ENCODE measurements around the gene LBHD2. TPM values are rescaled to one million over a fixed set of nuclear protein-coding genes. Genes with fewer than 3 reads are reported as not detected.

The LBHD2 gene
- total and polyA plus RNA-seq, 4 donors: not detected

DNA sequence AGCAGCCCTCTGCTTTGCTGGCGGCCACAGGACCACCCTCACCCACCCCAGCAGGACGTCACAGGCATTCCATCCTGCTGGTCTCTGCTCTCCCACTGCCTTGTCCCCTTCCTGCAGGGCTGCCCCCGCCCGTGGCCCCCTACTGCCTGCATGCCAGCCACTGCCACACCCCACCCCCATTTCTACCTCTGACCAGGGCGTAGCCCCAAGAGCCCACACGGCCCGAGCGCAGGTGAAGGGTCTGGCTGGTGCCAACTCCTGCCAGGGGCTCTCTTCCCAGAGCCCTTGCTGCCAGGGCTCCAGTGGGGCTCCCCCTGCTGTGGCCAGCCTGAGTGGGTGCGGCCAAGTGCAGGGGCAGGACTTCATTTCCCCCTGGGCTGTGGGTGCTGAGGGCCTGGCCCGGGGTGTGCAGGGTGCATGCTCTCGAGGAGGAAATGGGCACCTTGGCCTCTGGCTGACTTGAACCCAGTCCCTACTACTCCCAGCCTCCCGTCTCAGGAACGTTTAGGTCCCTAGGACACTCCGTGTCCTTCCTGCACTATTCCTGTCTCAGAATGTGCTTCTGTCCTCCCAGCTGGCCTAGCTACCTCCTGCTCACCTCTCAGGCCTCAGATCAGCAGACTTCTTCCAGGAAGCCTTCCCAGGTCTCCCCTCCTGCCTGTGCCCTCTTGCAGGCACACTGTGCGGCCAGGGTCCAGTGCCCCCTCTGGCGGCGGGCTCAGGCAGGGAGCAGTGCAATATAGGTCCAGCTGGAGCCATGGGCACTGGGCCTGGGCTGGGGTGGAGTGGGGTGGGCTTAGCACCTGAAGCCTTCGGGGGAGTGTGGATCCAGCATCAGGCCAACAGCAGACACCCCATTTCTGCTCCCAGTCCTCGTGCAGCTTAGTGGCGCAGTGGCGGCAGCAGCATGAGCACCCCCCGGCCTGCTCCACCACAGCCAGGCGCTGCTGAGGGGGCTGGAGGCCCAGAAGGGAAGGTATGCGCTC, 1.4 kb downstream of the LBHD2 start:
- Histone ChIP-seq H3K4me1 (ENCODE audit: control insufficient read depth in 1 of 2, insufficient read depth in 2 of 2, low read length in 2 of 2) (no peaks in the 10 kb centered on the region), H3K9me3 (ENCODE audit: control insufficient read depth, low read length) (no peaks in the 10 kb centered on the region), H3K4me3 (ENCODE audit: low read length in 2 of 2) (no peak overlapping the region), H3K27me3 (ENCODE audit: control insufficient read depth in 1 of 2, insufficient read depth in 2 of 2, low read length in 1 of 2) (no peaks in the 10 kb centered on the region), H3K36me3 (ENCODE audit: control insufficient read depth in 1 of 2, insufficient read depth in 2 of 2, low read length in 1 of 2) (no peaks in the 10 kb centered on the region), H3K27ac (ENCODE audit: low read depth in 1 of 2, low read length in 2 of 2) (no peak overlapping the region)
- WGBS, 2 donors: 77 to 81% methylated on average over 23 to 24 of the region's 24 CpGs
- intact Hi-C loops (cut with DNase I): no loop called here
- DNase-seq (peak; percentile 26 to 68), ATAC-seq (ENCODE audit: low FRiP score) (no peak)

DNA sequence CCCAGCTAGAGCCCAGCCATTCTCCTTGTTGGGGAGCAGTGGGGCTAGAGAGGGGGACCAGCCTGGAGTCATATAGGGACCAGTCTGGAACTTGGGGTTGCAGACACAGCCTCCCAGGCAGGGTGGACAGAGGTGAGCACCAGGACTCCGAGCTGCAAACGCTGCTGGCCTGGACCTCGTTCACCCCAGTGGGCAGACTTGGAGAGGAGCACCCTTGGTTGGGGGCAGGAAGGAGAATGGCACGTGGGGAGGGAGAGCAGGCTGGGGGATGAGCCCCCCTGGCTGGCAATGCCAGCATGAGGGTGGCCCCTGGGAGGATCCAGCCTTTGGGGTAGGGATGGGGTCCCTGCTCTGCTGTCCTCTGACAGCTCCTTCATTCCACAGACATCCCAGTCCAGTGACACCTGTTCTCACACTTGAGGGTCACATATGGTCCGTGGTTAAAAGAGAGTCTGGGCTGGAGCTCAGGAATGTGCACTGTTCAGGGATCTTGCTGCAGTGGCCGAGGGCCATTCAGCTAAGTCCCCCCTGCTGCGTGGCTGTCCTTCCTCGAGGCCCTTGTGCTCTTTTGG, 2.8 kb downstream of the LBHD2 start:
- 73 to 77% methylated on average over 8 of the region's 8 CpGs for WGBS, 2 donors
- intact Hi-C loops (cut with DNase I): no loop called here
- no peak for ATAC-seq (ENCODE audit: low FRiP score)
- peak in 1 of 2 donors; percentile 34 for DNase-seq
- no peaks in the 10 kb centered on the region for H3K36me3 ChIP-seq (ENCODE audit: control insufficient read depth in 1 of 2, insufficient read depth in 2 of 2, low read length in 1 of 2)
- no peak overlapping the region for H3K4me3 ChIP-seq (ENCODE audit: low read length in 2 of 2)
- H3K27ac ChIP-seq (ENCODE audit: low read depth in 1 of 2, low read length in 2 of 2): no peak overlapping the region
- H3K9me3 ChIP-seq (ENCODE audit: control insufficient read depth, low read length): no peaks in the 10 kb centered on the region
- no peaks in the 10 kb centered on the region for H3K27me3 ChIP-seq (ENCODE audit: control insufficient read depth in 1 of 2, insufficient read depth in 2 of 2, low read length in 1 of 2)
- no peaks in the 10 kb centered on the region for H3K4me1 ChIP-seq (ENCODE audit: control insufficient read depth in 1 of 2, insufficient read depth in 2 of 2, low read length in 2 of 2)

DNA sequence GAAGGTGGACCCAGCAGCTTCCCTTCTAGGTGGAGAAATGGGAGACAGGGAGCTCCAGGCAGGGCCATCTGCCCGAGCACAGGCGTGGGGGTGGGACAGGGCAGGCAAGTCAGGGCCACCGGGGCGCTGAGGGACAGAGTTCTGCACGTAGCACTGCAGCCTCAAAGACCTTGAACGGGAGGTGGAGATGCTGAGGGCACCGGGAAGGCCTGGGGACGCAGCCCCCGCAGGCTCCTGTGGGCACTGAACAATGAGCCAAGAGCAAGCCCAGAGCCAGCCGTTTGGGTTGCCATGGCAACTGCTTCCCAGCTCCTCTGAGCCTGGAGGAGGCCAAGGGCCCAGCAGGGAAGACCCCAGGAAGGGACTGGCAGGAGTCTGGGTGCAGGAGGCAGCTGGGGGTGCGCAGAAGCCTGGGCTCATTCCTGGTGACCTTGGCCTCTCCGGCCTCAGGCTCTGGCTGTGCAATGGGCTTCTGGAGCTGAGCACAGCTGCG, 3.4 kb downstream of the LBHD2 start:
- intact Hi-C loops (cut with DNase I): no loop called here
- 78 to 80% methylated on average over 13 of the region's 13 CpGs for WGBS, 2 donors

DNA sequence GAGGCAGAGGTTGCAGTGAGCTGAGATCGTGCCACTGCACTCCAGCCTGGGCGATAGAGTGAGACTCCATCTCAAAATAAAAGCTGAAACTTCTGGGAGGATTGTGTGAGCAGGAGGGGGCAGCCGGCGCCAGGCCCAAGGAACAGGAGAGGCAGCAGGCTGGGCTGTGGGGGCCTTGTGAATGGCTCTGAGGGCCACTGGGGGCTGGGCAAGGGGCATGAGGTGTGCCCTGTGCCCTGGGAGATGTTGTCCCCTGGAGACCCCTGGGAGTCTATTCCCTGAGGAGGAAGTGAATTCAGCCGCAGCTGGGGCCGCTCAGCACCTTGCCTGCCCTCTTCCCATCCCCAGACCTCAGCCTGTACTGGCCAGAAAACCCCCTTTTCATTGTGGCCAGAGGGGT, 4.9 kb downstream of the LBHD2 start:
- intact Hi-C loops (cut with DNase I): no loop called here
- no peaks in the 10 kb centered on the region for H3K9me3 ChIP-seq (ENCODE audit: control insufficient read depth, low read length)
- no peak overlapping the region for H3K4me3 ChIP-seq (ENCODE audit: low read length in 2 of 2)
- no peak overlapping the region for H3K27ac ChIP-seq (ENCODE audit: low read depth in 1 of 2, low read length in 2 of 2)
- H3K4me1 ChIP-seq (ENCODE audit: control insufficient read depth in 1 of 2, insufficient read depth in 2 of 2, low read length in 2 of 2): no peaks in the 10 kb centered on the region
- 92 to 93% methylated on average over 6 of the region's 6 CpGs for WGBS, 2 donors
- DNase-seq (no peak), ATAC-seq (ENCODE audit: low FRiP score) (no peak)
- H3K27me3 ChIP-seq (ENCODE audit: control insufficient read depth in 1 of 2, insufficient read depth in 2 of 2, low read length in 1 of 2): no peaks in the 10 kb centered on the region
- no peaks in the 10 kb centered on the region for H3K36me3 ChIP-seq (ENCODE audit: control insufficient read depth in 1 of 2, insufficient read depth in 2 of 2, low read length in 1 of 2)

More for the DNA sequence above, 3.4 kb downstream of the LBHD2 start:
- H3K27ac ChIP-seq (ENCODE audit: low read depth in 1 of 2, low read length in 2 of 2): no peak overlapping the region
- H3K4me1 ChIP-seq (ENCODE audit: control insufficient read depth in 1 of 2, insufficient read depth in 2 of 2, low read length in 2 of 2): no peaks in the 10 kb centered on the region
- no peaks in the 10 kb centered on the region for H3K27me3 ChIP-seq (ENCODE audit: control insufficient read depth in 1 of 2, insufficient read depth in 2 of 2, low read length in 1 of 2)
- no peak overlapping the region for H3K4me3 ChIP-seq (ENCODE audit: low read length in 2 of 2)
- DNase-seq: no peak
- no peaks in the 10 kb centered on the region for H3K36me3 ChIP-seq (ENCODE audit: control insufficient read depth in 1 of 2, insufficient read depth in 2 of 2, low read length in 1 of 2)
- no peaks in the 10 kb centered on the region for H3K9me3 ChIP-seq (ENCODE audit: control insufficient read depth, low read length)
- no peak for ATAC-seq (ENCODE audit: low FRiP score)

DNA sequence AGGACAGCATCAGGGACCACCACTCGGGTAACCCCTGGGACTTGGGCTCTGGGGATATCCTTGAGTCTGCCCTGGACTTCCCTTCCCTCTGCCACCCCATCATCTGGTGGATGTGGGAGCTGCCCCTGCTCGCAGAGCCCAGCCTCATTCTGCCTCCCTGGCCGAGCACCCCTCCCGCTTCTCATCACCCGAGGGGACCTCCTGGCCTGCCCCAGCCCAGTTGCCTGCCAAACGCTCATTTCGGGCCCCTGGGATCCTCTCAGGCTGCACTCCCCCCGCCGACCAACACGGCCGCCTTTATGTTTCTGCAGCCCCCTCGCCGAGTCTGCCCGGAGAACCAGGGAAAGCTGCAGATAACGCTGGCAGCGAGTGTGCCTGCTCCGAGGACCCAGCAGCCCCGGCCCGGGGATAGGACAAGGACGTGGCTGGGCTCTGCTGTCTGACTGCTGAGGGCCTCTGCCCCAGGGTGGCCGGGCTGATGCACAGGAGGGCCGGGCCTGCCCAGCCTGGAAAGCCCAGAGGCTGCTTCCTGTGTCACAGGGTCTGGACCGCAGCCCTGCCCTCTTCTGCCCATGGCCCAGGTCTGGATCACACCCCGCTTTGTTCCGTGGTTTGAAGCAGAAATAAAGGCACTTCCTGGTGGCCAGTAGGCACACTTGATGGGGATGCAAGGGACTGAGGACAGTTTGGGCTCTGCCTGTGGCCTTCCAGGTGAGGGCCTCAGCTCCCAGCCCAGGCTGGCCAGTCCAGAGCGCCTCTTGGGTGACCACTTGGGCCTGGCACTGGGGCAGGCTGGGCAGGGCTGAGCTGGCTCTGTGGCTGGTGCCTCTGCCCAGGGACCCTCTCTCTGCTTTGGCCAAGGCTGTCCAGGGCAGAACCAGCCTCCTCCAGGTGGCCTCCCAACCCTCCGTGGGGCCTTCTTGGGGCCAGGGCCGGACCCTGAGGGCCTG, 5.7 kb downstream of the LBHD2 start:
- Histone ChIP-seq H3K27me3 (ENCODE audit: control insufficient read depth in 1 of 2, insufficient read depth in 2 of 2, low read length in 1 of 2) (no peaks in the 10 kb centered on the region), H3K36me3 (ENCODE audit: control insufficient read depth in 1 of 2, insufficient read depth in 2 of 2, low read length in 1 of 2) (no peaks in the 10 kb centered on the region), H3K9me3 (ENCODE audit: control insufficient read depth, low read length) (no peaks in the 10 kb centered on the region), H3K4me1 (ENCODE audit: control insufficient read depth in 1 of 2, insufficient read depth in 2 of 2, low read length in 2 of 2) (no peaks in the 10 kb centered on the region), H3K27ac (ENCODE audit: low read depth in 1 of 2, low read length in 2 of 2) (no peak overlapping the region), H3K4me3 (ENCODE audit: low read length in 2 of 2) (no peak overlapping the region)
- intact Hi-C loops (cut with DNase I): no loop called here
- DNase-seq (no peak), ATAC-seq (ENCODE audit: low FRiP score) (no peak)
- WGBS, 2 donors: 92 to 93% methylated on average over 27 to 28 of the region's 28 CpGs

DNA sequence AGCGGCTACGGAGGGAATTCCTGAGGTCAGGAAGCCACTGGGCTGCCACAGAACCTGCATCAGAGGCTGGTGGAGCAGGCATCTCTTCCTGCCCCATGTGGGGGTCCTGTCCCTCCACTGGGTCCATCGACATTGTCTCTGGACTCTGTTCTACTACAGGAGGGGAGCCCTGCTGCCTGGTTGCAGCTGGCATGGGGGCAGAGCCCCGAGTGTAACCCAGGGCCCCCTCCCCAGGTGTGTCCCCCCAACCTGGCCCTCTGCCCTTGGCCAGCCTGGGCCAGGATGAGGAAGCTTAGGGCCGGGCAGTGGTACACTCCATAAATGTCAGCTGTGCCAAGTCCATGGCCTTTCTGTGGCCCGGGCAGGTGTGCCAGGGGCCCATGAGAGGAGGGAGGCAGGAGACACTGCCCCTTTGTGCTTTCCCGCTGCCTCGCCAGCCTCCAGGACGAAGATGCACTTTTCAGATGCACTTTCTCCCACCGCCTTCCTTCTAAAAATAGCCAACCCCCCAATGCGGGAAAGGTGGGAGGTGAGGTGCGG, 6.5 kb downstream of the LBHD2 start:
- DNase-seq: no peak
- Histone ChIP-seq H3K9me3 (ENCODE audit: control insufficient read depth, low read length) (no peaks in the 10 kb centered on the region), H3K4me3 (ENCODE audit: low read length in 2 of 2) (no peak overlapping the region), H3K36me3 (ENCODE audit: control insufficient read depth in 1 of 2, insufficient read depth in 2 of 2, low read length in 1 of 2) (no peaks in the 10 kb centered on the region), H3K4me1 (ENCODE audit: control insufficient read depth in 1 of 2, insufficient read depth in 2 of 2, low read length in 2 of 2) (no peaks in the 10 kb centered on the region), H3K27ac (ENCODE audit: low read depth in 1 of 2, low read length in 2 of 2) (no peak overlapping the region), H3K27me3 (ENCODE audit: control insufficient read depth in 1 of 2, insufficient read depth in 2 of 2, low read length in 1 of 2) (no peaks in the 10 kb centered on the region)
- 87% methylated on average over 12 of the region's 12 CpGs for WGBS, 2 donors
- intact Hi-C loops (cut with DNase I): no loop called here
- no peak for ATAC-seq (ENCODE audit: low FRiP score)

DNA sequence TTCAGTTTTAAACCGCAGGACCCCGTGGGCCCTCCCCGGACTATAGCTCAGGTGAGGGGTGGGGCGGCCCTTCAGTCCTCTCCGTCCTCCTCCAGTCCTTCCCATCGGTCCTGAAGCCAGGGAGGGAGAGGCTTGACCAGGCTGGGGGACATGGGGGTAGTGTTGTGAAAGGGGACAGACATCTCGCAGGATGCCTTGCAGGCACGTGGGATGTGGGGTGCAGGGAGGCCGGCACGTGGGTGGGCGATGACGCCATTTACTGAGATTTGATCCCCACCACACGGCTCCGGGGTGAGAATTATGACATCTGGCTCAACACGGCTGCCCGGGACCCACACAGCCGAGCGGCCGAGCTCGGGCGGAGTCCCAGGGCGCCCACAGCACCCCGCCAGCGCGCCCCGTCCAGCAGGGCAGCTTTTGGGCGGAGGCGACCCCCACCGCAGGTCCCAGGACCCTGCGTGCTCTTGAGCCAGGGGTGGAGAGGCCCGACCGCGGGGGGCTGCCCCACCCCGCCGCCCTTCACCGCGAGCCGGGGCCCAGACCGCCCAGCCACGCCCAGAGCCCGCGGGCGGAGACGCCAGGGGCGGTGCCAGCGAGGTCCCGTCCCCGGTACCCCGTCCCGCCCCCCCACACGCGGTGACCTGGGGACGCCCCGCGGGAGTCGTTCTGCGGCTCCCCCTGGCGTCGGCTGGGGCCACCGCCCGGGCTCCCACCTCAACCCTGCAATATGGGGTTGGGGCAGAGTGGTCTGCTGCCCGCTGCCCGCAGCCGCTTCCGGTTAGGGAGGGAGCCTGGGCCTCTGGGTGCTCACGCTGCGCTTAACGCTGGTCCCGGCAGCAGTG, 7.3 kb downstream of the LBHD2 start:
- intact Hi-C loops (cut with DNase I): no loop called here
- 8 to 12% methylated on average over 45 to 69 of the region's 69 CpGs for WGBS, 2 donors
- Histone ChIP-seq H3K4me3 (ENCODE audit: low read length in 2 of 2) (peak overlapping the region in 1 of 2 donors; percentile 38), H3K36me3 (ENCODE audit: control insufficient read depth in 1 of 2, insufficient read depth in 2 of 2, low read length in 1 of 2) (no peaks in the 10 kb centered on the region), H3K27ac (ENCODE audit: low read depth in 1 of 2, low read length in 2 of 2) (no peak overlapping the region), H3K9me3 (ENCODE audit: control insufficient read depth, low read length) (no peaks in the 10 kb centered on the region), H3K27me3 (ENCODE audit: control insufficient read depth in 1 of 2, insufficient read depth in 2 of 2, low read length in 1 of 2) (no peaks in the 10 kb centered on the region), H3K4me1 (ENCODE audit: control insufficient read depth in 1 of 2, insufficient read depth in 2 of 2, low read length in 2 of 2) (no peaks in the 10 kb centered on the region)
- DNase-seq (no peak), ATAC-seq (ENCODE audit: low FRiP score) (peak; percentile 36)
